GM23248 (cell line): ENCODE data around the gene GABRA6.

ENCODE experiments used
- EZH2 ChIP-seq: fragments of 200-600 bp; sonication (generic); IDR thresholded peaks from 2 replicates; pipeline ENCODE4 v1.6.1; 2018; ENCODE audit warnings: antibody characterized with exemption, mild to moderate bottlenecking; ENCODE audit not compliant: insufficient read depth, poor library complexity, severe bottlenecking
- EZH2phosphoT487 ChIP-seq: fragments of 200-600 bp; sonication (generic); IDR thresholded peaks from 2 replicates; pipeline ENCODE4 v1.6.1; 2018; ENCODE audit warnings: antibody characterized with exemption, moderate library complexity, mild to moderate bottlenecking, low read depth; ENCODE audit not compliant: insufficient read depth

GRCh38 chr5:161691911-161692310, 6.4 kb downstream of the GABRA6 start:
- TF ChIP-seq EZH2, result no peak
- TF ChIP-seq EZH2phosphoT487, result no peak
